ENCODE results near the gene SLC2A6.

The SLC2A6 gene

DNA sequence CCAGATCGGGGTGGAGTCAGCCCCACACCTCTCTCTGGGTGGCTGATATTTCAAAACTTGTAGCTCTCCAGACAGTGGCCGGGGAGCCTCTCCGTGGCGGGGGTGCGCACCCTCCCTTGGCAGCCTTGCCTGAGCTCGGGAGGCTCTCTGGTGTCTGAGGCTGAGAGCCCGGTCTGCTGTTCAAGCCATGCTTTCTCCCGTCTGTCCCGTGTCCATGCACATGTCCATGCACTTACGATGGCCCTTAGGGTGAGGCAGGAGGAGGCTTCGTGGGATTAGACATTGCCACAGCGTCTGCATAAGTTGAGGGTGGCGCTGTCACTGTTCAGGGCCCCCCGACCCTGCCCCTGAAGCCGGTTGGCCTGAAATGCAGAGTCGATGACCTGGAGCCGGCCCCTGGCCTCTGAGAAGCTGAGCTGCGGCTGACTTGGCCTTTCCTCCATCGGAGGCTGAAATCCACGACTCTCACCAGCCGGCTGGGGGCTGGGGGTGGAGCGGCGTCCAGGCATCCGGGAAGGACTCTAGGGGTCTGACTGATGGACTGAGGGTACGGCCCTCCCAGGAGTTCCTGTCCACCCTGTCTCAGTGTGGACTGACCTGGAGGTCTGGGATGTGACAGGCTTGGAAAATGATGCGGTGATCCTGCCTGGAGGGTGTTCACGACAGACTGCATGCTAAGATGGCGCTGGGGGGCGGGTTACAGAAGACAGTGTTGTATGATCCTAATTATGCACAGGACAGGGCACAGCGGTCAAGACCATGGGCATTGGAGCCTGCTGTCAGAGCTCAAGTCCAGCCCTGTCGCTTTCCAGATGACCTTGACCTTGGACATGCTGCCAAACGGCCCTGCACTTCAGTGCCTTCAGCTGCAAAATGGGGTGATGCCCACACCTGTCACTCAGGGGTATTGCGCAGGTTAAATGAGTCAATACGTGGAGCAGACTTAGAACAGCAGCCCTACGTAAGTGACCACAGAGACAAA, 18.3 kb upstream of the SLC2A6 start:
- DNase-seq (ENCODE audit: extremely low read depth in 1 of 2, low read depth in 1 of 2): no peak

DNA sequence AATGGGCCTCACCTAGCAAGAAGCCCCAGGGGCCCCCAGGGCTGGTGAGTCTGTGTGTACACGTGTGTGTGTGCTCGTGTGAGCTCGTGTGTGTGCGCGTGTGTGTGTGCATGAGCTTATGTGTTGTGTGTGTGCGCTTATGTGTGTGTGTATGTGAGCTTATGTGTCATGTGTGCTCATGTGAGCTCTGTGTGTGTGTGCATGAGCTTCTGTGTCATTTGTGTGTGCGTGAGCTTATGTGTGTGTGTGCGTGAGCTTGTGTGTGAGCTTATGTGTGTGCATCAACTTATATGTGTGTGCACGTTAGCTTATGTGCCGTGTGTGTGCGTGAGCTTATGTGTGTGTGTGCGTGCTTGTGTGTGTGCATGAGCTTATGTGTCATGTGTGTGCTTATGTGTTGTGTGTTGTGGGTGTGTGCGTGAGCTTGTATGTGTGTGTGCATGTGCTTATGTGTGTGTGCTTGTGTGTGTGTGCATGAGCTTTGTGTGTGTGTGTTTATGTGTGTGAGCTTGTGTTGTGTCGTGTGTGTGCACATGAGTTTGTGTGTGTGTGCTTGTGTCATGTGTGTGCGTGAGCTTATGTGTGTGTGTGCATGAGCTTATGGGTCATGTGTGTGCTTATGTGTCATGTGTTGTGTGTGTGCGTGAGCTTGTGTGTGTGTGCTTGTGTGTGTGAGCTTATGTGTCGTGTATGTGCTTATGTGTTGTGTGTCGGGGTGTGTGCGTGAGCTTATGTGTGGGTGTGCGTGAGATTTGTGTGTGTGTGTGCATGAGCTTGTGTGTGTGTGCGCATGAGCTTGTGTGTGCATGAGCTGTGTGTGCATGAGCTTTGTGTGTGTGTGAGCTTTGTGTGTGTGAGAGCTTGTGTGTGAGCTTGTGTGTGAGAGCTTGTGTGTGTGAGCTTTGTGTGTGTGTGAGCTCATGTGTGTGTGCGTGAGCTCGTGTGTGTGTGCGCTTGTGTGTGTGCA, 16.7 kb upstream of the SLC2A6 start:
- DNase-seq (ENCODE audit: extremely low read depth in 1 of 2, low read depth in 1 of 2): no peak

DNA sequence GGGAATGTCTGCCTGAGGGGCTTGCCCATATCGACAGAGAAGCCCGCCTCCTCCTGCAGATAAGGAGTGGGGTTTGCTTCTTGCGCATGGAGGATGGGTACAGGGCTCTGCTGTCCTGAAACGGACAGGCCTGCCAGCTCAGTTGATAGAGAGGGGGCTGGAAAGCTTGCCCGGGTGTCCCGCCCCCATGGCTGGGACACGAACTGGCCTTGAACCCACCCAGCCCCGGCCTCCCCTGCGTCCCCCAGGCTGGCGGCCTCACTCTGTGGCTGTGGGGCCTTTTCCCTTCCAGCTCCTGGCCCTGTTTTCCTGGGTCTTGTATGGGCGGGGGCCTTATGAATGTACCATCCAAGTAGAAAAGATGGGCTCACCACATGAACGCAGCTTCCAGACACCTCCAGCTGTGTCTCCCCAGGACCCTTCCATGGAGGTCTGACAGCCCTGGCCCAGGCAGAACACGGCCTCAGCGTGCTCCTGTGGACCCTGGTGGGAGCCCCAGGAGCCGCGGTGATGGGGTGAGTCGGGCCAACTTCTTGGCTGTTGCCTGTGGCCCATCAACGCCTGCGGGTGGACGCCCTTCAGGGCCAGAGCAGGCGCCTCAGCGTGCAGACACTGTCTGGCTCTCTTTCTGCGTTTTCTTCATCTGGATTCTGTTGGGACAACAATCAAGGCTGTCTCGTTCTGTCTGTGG, 15.9 kb upstream of the SLC2A6 start:
- no peak for DNase-seq (ENCODE audit: extremely low read depth in 1 of 2, low read depth in 1 of 2)

DNA sequence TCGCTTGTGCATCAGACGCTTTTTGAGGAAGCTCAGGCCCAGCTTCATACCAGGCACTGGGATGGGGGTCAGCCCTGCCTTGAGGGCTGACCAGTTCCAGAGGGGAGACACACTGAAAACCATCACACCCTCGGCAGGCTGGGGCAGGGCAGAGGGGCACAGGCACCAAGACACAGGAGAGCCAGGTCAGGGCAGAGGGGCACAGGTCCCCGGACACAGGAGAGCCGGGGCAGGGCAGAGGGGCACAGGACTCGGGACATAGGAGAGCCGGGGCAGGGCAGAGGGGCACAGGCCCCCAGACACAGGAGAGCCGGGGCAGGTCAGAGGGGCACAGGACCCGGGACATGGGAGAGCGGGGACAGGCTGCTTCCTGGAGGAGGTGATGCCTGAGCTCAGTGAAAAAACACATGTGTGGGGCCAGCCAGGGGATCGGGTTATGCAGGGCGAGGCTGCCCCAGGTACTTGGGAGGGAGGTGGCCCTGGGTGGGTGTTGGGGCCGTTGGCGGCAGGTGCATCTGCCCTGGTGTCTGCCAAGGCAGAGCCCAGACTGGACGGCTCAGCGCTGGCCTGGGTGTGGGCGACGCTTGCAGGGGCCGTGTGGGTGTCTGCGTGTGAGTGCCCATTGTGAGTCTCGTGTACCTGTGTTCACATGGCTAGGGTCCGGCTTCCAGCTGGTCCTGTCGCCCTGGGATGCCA, 15.1 kb upstream of the SLC2A6 start:
- no peak for DNase-seq (ENCODE audit: extremely low read depth in 1 of 2, low read depth in 1 of 2)

DNA sequence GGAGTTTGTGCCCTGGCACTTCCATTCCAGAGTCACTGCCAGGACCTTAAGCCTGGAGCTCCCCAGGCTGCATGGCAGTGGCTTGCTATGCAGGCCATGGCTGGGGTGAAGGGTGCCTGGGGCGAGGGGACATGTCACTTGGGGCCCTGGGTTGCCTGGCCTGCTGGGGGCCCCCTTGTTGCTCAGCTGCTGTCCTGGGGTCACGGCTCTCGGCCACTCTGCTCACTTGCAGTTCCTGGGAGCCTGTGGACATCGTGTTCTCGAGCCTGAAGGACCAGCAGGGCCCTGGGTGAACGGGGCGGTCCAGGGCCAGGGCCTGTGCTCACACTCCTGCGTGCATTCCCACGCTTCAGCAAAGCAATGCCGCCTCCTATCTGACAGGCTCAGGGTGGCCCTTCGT, 14.5 kb upstream of the SLC2A6 start:
- DNase-seq (ENCODE audit: extremely low read depth in 1 of 2, low read depth in 1 of 2): no peak

DNA sequence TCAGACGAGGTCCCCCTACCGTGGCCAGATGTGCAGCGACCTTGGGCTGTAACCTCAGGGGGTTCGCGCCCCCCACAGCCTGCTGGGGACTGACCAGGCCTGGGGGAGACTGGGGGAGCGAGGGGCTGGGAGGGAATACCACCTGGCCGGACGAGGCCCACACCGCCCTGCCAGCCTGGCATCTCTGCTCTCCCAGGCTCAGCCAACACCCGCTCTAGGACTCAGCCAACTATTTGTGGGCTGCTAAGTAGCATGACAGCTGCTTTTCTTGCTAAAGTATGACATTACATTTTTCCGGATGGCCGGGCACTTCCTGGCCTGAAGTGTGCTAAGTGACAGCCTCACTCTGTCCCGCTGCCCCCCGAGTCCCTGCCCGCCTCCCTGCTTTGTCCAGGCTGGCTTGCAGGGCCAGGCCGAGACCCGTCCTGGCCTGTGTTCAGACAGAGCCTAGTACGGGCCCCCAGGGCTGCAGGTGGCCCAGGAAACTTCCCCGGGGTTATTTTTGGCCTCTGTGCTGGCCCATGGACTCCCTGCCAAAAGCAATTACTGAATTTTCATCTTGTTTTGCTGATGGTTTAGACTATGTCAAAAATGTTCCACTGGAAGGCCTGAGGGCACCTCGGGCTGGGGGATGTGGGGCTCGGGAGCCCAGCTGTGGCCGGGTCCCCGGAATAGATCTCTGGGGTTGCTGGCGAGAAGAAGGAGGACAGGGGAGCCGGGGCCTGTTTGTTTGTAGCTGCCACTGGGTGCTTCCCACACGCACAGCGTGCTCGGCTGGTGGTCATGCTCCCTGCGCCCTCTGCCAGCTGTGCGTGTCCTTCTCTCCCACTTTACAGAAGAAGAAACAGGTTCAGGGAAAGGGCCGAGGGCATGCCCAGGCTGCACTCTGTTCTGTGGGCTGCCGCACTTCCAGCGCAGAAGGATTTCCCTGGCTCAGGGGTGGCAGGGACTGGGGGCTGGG, 13.4 kb upstream of the SLC2A6 start:
- DNase-seq (ENCODE audit: extremely low read depth in 1 of 2, low read depth in 1 of 2): no peak

DNA sequence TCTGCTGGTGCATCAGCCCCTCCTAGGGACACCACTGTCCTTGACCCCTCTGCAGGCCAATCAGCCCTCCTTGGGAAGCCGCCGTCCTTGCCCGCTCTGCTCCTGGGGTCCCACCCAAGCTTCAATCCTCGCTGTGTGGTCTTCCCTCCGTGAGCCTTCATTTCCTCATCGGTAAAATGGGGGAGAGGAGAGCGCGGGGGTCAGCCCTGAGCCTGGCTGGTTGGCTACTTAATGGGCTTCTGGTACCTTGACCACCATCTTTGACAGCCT, 12.7 kb upstream of the SLC2A6 start:
- no peak for DNase-seq (ENCODE audit: extremely low read depth in 1 of 2, low read depth in 1 of 2)

DNA sequence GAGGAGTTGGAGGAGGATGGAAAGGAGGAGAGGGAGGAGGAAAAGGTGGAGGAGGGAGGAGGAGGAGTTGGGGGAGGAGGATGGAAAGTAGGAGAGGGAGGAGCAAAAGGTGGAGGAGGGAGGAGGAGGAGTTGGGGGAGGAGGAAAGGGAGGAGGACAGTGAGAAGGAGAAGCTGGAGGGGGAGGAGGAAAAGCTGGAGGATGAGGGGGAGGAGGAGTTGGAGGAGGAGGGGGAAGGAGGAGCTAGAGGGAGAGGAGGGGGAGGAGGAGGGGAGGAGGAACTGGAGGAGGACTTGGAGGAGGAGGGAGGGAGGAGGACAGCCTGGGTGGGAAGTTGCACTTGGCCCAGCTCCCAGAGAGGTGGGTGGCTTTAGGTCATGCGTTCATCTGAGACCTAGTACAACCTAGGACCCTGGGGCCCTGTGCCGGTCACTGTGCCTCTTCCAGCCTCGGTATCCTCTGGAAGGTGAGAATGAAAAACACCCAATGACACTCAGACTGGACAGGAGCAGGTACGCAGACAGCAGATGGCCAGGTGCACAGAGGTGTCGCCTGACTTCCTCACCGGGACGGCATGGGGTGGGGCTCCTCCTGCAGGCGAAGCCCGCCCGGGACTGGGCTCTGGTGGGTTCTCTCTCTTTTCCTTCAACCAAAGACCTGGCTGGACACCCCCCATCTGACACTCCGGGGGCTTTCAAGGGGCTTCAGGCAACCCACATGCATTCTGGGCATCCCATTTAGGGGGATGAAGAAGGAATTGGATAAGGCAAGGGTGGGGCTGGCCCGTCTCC, 12.2 kb upstream of the SLC2A6 start:
- DNase-seq (ENCODE audit: extremely low read depth in 1 of 2, low read depth in 1 of 2): no peak

DNA sequence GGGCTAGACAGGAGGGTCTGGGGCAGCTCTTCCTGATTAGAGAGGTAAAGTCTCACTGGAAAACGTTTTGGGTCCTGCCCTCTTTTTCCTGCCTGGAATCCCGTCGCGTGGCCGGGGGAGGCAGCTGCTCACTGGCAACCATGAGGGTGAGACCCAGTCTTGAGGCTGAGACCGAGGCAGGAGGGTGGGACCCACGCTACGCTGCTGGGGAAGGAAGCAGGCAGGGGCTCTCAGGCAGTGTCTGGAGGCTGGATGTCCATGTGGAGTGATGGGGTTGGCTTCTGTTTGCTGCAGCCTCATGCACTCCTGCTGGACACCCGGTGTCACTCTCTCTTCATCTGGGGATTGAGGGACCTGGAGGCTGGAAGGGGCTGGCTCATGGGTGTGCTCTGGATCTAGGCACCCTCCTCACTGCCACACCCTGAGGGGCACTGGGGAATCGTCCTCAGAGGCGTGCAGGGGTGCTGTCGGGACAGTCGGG, 11.3 kb upstream of the SLC2A6 start:
- DNase-seq (ENCODE audit: extremely low read depth in 1 of 2, low read depth in 1 of 2): no peak

DNA sequence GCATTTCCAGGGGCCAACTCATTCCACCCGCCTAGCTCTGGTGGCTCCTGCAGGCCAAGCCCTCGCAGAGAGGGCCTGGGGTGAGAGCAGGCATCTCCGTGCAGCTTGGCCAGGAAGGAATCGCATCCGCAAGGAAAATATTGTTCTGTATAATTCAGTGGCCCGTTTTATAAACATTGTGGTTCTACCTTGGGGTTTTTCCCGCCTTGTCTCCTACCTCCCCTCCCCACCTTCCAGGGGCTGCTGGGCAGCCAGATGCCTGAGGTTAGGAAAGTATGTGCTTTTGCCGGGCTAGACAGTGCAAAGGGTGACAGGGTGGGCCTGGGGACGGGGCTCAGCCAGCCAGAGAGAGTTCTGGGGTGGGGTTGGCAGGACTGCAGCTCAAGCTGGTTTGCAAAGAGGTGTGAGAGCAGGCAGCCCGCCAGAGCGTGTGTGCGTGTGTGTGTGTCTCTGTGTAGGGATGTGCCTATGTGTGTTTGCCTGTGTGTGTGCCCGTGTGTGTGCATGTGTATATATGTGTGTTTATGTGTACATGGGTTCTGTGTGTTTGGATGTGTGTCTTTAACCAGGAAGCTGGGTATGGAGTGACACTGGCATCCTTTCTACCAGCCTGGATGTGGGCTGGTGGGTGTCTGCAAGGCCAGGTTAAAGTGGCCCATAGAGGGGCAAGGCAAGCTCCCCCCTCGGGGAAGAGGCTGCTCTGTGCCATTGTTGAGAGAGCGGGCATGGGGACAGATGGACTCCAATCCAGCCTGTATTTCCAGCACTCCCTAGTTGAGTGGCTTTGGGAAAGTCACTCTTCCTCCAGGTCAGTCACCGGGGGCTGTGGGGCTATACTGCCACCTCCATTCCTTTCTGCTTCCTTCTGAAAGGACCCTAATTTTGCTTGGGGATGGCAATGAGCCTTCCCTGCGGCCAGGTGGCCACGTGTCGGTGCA, 10.6 kb upstream of the SLC2A6 start:
- DNase-seq (ENCODE audit: extremely low read depth in 1 of 2, low read depth in 1 of 2): no peak

DNA sequence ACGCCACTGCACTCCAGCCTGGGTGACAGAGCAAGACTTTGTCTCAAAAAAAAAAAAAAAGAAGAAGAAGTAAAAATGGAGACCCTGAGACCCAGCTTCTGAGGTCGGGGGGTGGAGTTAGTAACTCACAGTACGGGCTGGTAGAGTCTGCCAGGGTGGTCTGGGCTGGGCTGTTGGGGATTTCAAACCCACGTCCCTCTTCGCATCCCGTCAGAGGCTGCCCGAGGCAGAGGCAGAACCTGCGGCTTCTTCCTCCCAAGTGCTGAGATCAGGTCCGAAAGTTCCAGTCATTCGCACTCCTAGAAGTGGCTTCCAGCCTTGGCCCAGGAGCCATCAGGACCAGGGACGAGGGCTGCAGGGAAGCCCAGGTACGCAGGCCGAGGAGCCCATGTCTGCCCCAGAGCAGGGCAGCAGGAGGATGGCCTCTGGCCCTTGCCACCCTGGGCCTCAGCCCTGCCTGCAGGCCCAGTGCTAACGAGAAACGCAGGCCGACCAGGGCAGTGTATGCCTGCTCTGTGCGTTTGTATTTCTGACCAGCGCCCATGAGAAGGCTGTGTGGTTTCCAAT, 9.9 kb upstream of the SLC2A6 start:
- DNase-seq (ENCODE audit: extremely low read depth in 1 of 2, low read depth in 1 of 2): no peak

DNA sequence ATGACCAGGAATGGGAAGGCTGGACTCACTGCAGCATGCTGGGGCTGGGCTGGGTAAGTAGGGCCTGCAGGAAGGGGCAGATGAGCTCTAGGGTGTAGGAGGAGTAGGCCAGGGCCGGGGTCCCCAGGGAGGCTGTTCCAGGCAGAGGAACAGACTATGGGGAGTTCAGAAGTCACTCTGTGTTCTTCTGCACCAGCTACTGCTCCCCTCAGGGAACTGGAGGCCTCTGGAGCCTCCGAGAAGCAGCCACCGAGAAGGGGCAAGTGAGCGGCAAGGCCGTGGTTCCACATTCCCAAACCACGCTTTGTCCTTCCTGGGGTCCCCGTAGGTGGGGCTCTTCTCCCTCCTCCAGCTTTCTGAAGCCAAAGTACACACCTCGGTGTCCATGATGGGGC, 8.4 kb upstream of the SLC2A6 start:
- DNase-seq (ENCODE audit: extremely low read depth in 1 of 2, low read depth in 1 of 2): no peak

DNA sequence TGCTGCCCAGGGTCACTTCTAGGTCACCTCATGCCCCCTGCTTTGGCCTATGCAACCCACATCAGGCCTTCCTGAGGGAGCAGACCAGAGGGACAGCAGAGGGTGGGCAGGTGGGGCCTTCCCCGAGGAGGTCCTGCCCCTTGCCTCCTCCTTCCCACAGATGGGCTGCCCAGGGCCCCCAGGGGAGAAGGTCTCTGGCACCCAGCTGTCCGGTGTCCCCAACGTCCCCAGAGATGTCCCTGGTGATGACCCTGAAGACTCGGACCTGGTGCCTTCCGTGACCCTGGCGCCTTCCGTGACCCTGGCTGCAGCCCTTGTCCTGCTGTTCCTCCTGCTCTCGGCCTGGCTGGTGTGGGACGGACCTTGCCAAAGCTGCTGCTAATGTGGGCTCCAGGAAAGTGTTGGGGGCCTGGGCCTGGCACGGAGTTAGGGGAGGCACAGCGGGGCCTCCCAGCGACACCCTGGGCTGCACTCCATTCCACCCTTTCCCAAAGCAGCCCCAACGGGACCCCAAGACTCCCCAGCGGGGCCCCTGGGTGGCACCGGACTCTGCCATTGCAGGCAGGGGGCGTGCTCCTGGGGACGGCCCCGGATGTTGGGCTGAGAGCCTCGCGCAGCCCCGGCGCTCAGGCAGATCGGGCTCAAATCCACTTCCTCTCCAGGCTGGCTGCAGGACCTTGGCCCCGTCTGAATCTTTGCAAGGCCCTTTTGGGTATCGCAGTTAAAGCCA, 6.8 kb upstream of the SLC2A6 start:
- no peak for DNase-seq (ENCODE audit: extremely low read depth in 1 of 2, low read depth in 1 of 2)

DNA sequence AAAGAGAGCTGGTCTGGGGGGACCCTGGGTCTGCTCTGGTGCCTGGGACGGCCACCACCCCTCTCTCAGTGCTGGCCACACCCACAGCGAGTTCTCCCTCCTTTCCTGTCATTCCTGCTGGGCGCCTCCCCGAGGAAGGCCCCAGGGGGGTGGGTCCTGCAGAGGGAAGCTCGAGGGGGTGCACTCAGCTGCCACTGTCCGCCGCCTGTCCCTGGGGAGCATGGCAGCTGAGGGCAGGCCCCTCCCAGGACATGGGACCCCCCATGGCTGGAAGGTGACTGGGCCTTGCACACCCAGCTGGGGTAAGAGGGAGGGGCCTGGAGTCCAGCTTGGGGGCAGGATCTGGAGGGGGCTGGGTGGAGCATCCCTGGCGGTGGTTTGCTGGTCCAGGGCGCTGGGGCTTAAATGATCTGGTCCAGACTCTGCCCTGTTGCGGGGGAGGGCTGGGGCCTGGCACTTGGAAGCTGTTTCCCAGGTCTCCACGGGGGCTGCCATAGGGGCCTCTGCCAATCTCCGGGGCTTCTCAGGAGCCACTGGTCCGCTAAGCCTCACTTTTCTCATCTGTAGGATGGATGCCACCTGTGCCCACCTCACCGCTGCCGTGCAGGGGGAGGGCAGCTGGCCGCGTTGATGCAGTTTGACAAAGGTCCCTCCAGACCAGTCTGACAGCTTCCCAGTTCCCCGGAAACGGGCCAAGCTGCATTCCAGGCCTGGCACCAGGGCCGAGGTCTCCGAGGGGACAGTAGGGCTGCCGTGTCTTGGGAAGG, 6.0 kb upstream of the SLC2A6 start:
- no peak for DNase-seq (ENCODE audit: extremely low read depth in 1 of 2, low read depth in 1 of 2)

DNA sequence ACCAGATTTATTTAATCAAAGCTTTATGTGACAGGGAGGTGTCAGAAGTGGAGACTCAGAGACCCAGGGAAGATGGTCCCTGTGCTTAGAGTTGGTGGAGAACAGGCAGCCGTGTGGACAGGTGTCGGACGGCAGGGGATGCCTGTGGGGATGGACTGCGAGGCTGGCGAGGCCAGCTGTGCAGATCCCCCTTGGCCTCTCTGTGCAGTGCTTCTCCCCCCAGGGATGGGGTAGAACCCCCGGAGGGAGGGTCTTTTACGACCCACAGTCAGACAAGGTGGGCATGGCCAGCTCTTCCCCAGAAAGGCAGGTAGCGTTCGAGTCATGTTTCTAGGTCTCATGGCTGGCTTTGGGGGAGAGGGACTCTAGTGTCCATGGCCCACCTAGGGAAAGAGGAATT, 4.7 kb upstream of the SLC2A6 start:
- no peak for DNase-seq (ENCODE audit: extremely low read depth in 1 of 2, low read depth in 1 of 2)
